ENCODE data around the gene CACNA1C. TPM values are rescaled to one million over a fixed set of nuclear protein-coding genes. Genes with fewer than 3 reads are reported as not detected.

Gene CACNA1C
- total and polyA plus RNA-seq, 2 donors (not counting 1 experiment from before 2014, with no cell fraction given), result 0.01 to 0.02 TPM

DNA sequence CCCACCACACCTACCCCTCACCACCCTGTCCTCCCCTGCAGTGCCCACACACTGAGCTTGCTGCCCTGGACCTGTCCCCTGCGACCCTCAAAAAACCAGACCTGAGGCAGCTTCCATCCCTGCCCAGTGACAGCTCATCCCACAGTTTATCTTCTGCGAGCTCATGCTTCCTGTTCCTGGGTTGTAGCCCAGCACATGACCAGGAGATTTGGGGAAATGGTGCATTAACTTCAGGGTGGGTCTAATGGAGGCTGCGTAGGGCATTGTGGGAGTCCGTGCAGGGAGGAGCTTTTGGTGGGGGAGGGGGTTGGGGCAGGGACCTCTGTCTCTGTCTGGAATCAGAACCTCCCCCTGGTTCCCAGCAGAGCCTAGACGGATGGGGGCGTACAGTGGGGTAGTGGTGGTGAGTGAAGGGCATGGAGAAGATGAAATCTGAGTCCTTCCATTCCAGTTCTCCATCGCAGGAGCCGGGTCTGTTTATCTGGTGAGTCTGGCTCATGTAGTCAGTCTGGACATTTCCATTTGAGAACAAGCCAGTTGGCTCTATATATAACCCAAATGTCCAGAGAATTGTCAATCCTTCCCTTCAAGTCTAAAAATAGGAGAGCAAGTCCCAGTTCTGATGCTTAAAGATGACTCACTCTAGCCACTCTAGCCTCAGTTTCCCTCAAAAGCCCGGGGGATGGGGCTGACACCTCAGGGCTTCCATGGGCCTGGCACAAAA is 270.9 kb downstream of the CACNA1C start:
- H3K27ac ChIP-seq (ENCODE audit: low read length in 2 of 2), result no peak overlapping the region
- Mint-ChIP-seq H3K9me3 (ENCODE audit: insufficient read depth) (no peaks in the 10 kb centered on the region), H3K27me3 (peaks cover 41% of the 10 kb centered on the region), H3K4me1 (no peaks in the 10 kb centered on the region), H3K27ac (no peak overlapping the region), H3K4me3 (no peak overlapping the region)
- no peaks in the 10 kb centered on the region for H3K4me1 ChIP-seq (ENCODE audit: control insufficient read depth in 2 of 2, insufficient read depth in 2 of 2, low read length in 2 of 2)
- H2AFZ ChIP-seq (ENCODE audit: insufficient read depth, low read depth, low read length, poor library complexity, severe bottlenecking), result no peak overlapping the region
- H3K4me3 ChIP-seq (ENCODE audit: control extremely low read depth in 1 of 5, extremely low read depth in 1 of 5, insufficient read depth in 1 of 5, low read depth in 2 of 5, low read length in 4 of 5), result no peak overlapping the region
- no peak overlapping the region for H3K4me2 ChIP-seq (replicated peaks; ENCODE audit: low read depth, low read length, poor library complexity, severe bottlenecking)
- intact Hi-C loops (cut with micrococcal nuclease), result no loop called here
- no peaks in the 10 kb centered on the region for H4K20me1 ChIP-seq (ENCODE audit: control insufficient read depth, insufficient read depth, low read length, poor library complexity, severe bottlenecking)
- no peaks in the 10 kb centered on the region for H3K36me3 ChIP-seq (replicated peaks in 1 of 2; ENCODE audit: control extremely low read depth in 1 of 2, control insufficient read depth in 1 of 2, extremely low read depth in 1 of 2, insufficient read depth in 2 of 2, low read length in 1 of 2)
- no peaks in the 10 kb centered on the region for H3K9me3 ChIP-seq (ENCODE audit: control extremely low read depth in 1 of 3, control insufficient read depth in 2 of 3, insufficient read depth in 1 of 3, low read length in 2 of 3)
- no peak for TF ChIP-seq EZH2 (IDR thresholded peaks at IDR 0.05; ENCODE audit: borderline replicate concordance, insufficient read depth, low read depth, low read length, poor library complexity, severe bottlenecking)
- TF ChIP-seq, protein P1, sequence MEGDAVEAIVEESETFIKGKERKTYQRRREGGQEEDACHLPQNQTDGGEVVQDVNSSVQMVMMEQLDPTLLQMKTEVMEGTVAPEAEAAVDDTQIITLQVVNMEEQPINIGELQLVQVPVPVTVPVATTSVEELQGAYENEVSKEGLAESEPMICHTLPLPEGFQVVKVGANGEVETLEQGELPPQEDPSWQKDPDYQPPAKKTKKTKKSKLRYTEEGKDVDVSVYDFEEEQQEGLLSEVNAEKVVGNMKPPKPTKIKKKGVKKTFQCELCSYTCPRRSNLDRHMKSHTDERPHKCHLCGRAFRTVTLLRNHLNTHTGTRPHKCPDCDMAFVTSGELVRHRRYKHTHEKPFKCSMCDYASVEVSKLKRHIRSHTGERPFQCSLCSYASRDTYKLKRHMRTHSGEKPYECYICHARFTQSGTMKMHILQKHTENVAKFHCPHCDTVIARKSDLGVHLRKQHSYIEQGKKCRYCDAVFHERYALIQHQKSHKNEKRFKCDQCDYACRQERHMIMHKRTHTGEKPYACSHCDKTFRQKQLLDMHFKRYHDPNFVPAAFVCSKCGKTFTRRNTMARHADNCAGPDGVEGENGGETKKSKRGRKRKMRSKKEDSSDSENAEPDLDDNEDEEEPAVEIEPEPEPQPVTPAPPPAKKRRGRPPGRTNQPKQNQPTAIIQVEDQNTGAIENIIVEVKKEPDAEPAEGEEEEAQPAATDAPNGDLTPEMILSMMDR (IDR thresholded peaks at IDR 0.05), result no peak
- POLR2A ChIA-PET, result no interaction called here
- no peak for ATAC-seq (ENCODE audit: low read depth)
- H3K79me2 ChIP-seq (ENCODE audit: control insufficient read depth, insufficient read depth, low read length), result no peaks in the 10 kb centered on the region
- H3K27me3 ChIP-seq (replicated peaks in 1 of 4; ENCODE audit: control extremely low read depth in 1 of 4, control insufficient read depth in 3 of 4, insufficient read depth in 4 of 4, low read length in 3 of 4), result peaks cover 0 to 6% (median 3%) of the 10 kb centered on the region in 4 experiments
- CTCF ChIA-PET, result no interaction called here
- WGBS (ENCODE audit: insufficient coverage), result 80% methylated on average over 8 of the region's 9 CpGs
- DNase-seq, result no peak
- no peak overlapping the region for H3K9ac ChIP-seq (ENCODE audit: low read length)

DNA sequence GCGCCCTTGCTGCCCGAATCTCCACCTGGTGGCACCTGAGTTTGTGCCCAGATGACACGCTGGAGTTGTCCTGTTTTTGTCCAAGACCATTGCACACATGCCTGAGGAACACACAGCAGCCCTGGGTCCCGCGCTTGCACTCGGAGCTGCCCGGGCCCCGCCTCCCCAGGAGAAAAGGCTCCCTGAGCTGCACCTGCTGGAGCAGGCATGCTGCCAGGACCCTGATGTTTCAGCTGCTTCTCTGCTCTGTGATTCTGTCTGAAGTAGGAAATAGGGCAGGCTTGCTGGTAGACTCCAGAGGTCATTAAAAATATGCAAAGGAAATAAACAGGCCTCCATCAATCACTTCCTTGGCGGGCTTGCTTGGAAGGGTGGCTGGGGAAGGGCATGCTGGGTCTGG is 271.6 kb downstream of the CACNA1C start:
- 19% methylated on average over 8 of the region's 9 CpGs for WGBS (ENCODE audit: insufficient coverage)
- Histone ChIP-seq H3K4me2 (replicated peaks; ENCODE audit: low read depth, low read length, poor library complexity, severe bottlenecking) (no peak overlapping the region), H3K9ac (ENCODE audit: low read length) (no peak overlapping the region), H3K4me3 (ENCODE audit: control extremely low read depth in 1 of 5, extremely low read depth in 1 of 5, insufficient read depth in 1 of 5, low read depth in 2 of 5, low read length in 4 of 5) (no peak overlapping the region), H3K27me3 (replicated peaks in 1 of 4; ENCODE audit: control extremely low read depth in 1 of 4, control insufficient read depth in 3 of 4, insufficient read depth in 4 of 4, low read length in 3 of 4) (peaks cover 0 to 6% (median 3%) of the 10 kb centered on the region in 4 experiments), H3K36me3 (replicated peaks in 1 of 2; ENCODE audit: control extremely low read depth in 1 of 2, control insufficient read depth in 1 of 2, extremely low read depth in 1 of 2, insufficient read depth in 2 of 2, low read length in 1 of 2) (no peaks in the 10 kb centered on the region), H4K20me1 (ENCODE audit: control insufficient read depth, insufficient read depth, low read length, poor library complexity, severe bottlenecking) (no peaks in the 10 kb centered on the region), H3K27ac (ENCODE audit: low read length in 2 of 2) (no peak overlapping the region), H3K4me1 (ENCODE audit: control insufficient read depth in 2 of 2, insufficient read depth in 2 of 2, low read length in 2 of 2) (no peaks in the 10 kb centered on the region), H2AFZ (ENCODE audit: insufficient read depth, low read depth, low read length, poor library complexity, severe bottlenecking) (no peak overlapping the region), H3K79me2 (ENCODE audit: control insufficient read depth, insufficient read depth, low read length) (no peaks in the 10 kb centered on the region), H3K9me3 (ENCODE audit: control extremely low read depth in 1 of 3, control insufficient read depth in 2 of 3, insufficient read depth in 1 of 3, low read length in 2 of 3) (no peaks in the 10 kb centered on the region)
- ATAC-seq (ENCODE audit: low read depth) (no peak), DNase-seq (no peak)
- ChIA-PET POLR2A (no interaction called here), CTCF (no interaction called here)
- TF ChIP-seq, protein P1 (IDR thresholded peaks at IDR 0.05), result no peak
- TF ChIP-seq EZH2 (IDR thresholded peaks at IDR 0.05; ENCODE audit: borderline replicate concordance, insufficient read depth, low read depth, low read length, poor library complexity, severe bottlenecking), result no peak
- Mint-ChIP-seq H3K27me3 (peaks cover 41% of the 10 kb centered on the region), H3K27ac (no peak overlapping the region), H3K4me3 (no peak overlapping the region), H3K9me3 (ENCODE audit: insufficient read depth) (no peaks in the 10 kb centered on the region), H3K4me1 (no peaks in the 10 kb centered on the region)
- intact Hi-C loops (cut with micrococcal nuclease), result no loop called here

Data from B cell (primary cell).